Non-pigmented ciliary epithelial cell (primary cell): ENCODE data around the gene REXO1.

ENCODE experiments used
- DNase-seq: peaks from one replicate; pipeline ENCODE4 v3.0.0-alpha.2; 2010; ENCODE audit warnings: low read depth

Gene REXO1

GRCh38 chr19:1849132-1849474 lies 820 bp upstream of the REXO1 start:
- DNase-seq, result no peak

GRCh38 chr19:1847684-1848398 lies 442 bp downstream of the REXO1 start:
- no peak for DNase-seq

GRCh38 chr19:1847348-1847683 lies 967 bp downstream of the REXO1 start:
- DNase-seq, result no peak

GRCh38 chr19:1846517-1847204 lies 1.6 kb downstream of the REXO1 start:
- no peak for DNase-seq

GRCh38 chr19:1845642-1846041 lies 2.6 kb downstream of the REXO1 start:
- DNase-seq, result no peak

GRCh38 chr19:1845125-1845515 lies 3.2 kb downstream of the REXO1 start:
- no peak for DNase-seq

- DNase-seq, result no peak
Measured at GRCh38 chr19:1844513-1845124, 3.7 kb downstream of the REXO1 start.

GRCh38 chr19:1843646-1844394 lies 4.5 kb downstream of the REXO1 start:
- DNase-seq, result no peak

- DNase-seq, result no peak
Measured at GRCh38 chr19:1843116-1843515, 5.2 kb downstream of the REXO1 start.

GRCh38 chr19:1841209-1841924 lies 6.9 kb downstream of the REXO1 start:
- DNase-seq, result no peak

GRCh38 chr19:1840541-1841115 lies 7.7 kb downstream of the REXO1 start:
- DNase-seq, result no peak

- DNase-seq, result no peak
Measured at GRCh38 chr19:1839658-1840540, 8.4 kb downstream of the REXO1 start.

- DNase-seq, result no peak
Measured at GRCh38 chr19:1837625-1838105, 10.6 kb downstream of the REXO1 start.

GRCh38 chr19:1837222-1837565 lies 11.1 kb downstream of the REXO1 start:
- no peak for DNase-seq

- no peak for DNase-seq
Measured at GRCh38 chr19:1836458-1837221, 11.6 kb downstream of the REXO1 start.

- DNase-seq, result no peak
Measured at GRCh38 chr19:1833540-1833939, 14.7 kb downstream of the REXO1 start.

- DNase-seq, result no peak
Measured at GRCh38 chr19:1832046-1832663, 16.1 kb downstream of the REXO1 start.

- no peak for DNase-seq
Measured at GRCh38 chr19:1830978-1831377, 17.3 kb downstream of the REXO1 start.

GRCh38 chr19:1830568-1830967 lies 17.7 kb downstream of the REXO1 start:
- no peak for DNase-seq

- no peak for DNase-seq
Measured at GRCh38 chr19:1829958-1830357, 18.3 kb downstream of the REXO1 start.
